ENCODE data around the gene ETS1. TPM values are rescaled to one million over a fixed set of nuclear protein-coding genes. Genes with fewer than 3 reads are reported as not detected.

Gene ETS1
- total RNA-seq, 4 donors from 2014 or later, result 72.4 to 211 (median 165) TPM

DNA sequence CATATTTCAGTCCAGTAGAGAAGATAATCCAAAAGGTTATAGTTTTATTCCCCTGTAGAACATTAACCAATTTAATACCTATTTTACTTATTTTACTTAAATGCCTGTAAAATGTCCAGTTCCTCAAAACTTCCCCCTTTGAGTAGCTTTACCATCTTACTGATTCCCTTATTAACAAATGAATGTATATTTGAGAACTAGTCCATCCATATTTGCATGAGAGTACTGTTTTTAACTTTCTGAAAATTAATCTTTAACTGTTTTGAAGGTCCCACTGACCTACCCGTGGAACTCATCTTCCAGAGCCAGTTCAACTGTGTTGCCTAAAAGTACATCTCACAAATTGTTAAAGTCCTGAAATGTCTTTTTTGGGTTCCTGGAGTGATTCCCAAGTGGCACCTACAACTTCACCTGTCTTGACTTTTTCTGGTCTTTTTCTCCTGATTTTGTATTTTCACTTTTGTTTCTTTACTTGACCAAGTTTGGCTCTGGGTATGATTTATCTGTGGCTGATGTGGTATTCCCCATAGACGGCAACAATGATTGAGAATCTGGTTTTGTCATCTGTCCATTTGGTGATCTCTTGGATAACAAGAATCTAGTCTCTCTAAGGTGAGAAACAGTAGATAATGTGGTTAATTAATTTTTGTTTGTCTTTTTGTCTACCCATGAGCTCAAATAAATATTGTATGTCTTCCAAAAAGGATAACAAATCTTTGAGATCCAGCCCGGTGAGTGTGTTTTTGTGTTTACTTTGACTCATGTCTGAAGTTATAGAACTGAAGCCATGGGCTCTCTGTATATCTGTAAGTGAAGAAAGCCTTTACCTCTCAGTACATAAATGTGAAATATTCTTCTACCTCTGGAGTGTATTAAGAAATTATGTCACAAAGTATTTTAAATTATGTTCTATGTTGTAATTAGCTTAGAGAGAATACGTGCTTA lies 174.2 kb downstream of the ETS1 start:
- ATAC-seq (ENCODE audit: low FRiP score), result no peak

DNA sequence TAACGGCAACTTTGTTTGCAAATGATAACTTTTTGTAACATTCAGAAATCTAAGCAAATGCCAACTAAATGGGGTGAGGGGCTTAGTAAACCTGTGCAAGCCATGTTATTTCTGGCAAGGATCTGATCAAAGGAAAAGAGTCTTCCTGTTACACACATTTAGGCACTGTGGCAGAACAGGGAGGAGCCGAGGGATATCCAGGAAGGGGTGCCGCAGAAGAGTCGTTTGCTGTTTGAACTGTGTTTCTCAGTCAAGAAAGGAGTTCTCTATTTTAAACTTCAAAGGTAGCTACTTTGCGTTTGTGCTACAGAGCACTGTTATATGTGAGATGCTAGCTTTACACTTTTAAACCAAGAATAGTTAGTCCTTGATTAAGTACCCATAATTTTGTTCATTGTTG lies 175.5 kb downstream of the ETS1 start:
- ATAC-seq (ENCODE audit: low FRiP score), result no peak
- no peak for DNase-seq (ENCODE audit: low spot score)
- TF ChIP-seq, protein P1, sequence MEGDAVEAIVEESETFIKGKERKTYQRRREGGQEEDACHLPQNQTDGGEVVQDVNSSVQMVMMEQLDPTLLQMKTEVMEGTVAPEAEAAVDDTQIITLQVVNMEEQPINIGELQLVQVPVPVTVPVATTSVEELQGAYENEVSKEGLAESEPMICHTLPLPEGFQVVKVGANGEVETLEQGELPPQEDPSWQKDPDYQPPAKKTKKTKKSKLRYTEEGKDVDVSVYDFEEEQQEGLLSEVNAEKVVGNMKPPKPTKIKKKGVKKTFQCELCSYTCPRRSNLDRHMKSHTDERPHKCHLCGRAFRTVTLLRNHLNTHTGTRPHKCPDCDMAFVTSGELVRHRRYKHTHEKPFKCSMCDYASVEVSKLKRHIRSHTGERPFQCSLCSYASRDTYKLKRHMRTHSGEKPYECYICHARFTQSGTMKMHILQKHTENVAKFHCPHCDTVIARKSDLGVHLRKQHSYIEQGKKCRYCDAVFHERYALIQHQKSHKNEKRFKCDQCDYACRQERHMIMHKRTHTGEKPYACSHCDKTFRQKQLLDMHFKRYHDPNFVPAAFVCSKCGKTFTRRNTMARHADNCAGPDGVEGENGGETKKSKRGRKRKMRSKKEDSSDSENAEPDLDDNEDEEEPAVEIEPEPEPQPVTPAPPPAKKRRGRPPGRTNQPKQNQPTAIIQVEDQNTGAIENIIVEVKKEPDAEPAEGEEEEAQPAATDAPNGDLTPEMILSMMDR (IDR thresholded peaks at IDR 0.05), result no peak

More for the DNA sequence above, 174.2 kb downstream of the ETS1 start:
- TF ChIP-seq, protein P1 (IDR thresholded peaks at IDR 0.05), result no peak
- DNase-seq (ENCODE audit: low spot score), result no peak

DNA sequence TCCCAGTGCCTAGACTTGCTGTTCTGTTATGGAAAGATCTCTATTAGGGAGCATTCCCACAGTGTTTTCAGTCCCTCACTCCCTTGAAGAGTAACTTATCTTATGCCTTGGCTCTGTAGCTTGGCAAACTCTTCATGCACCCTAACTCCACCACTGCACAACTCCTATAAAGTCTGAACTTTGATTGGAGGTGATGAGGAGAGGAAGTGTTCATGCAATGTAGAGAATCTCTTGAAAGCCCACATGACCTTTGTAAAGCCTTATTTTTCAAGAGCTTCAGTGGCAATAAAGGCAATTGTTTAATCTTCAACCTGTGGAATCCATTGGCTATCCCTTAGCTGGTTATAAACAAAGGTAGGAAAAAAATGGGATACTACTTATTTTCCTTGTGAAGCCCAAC lies 176.2 kb downstream of the ETS1 start:
- no peak for DNase-seq (ENCODE audit: low spot score)
- TF ChIP-seq, protein P1 (IDR thresholded peaks at IDR 0.05), result no peak
- ATAC-seq (ENCODE audit: low FRiP score), result no peak

DNA sequence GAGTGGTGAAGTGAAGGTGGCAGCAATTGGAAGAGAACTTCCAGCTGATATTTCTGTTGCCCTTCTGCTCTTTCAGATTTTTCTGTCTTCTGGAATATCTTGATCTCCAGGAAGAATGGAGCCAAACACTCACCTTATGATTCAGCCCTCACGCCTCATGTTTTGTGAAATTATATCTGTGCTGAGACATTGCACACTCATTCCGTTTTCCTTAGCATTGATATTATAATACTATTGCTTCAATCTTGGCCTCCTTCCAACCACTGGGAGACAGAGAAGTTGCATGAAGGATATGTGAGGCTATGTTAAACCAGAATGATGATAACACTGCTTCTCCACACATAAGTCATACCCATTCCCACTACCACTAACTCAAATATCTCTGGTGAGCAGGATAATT lies 177.9 kb downstream of the ETS1 start:
- no peak for DNase-seq (ENCODE audit: low spot score)
- peak; percentile 51 for ATAC-seq (ENCODE audit: low FRiP score)
- TF ChIP-seq, protein P1 (IDR thresholded peaks at IDR 0.05), result no peak

Small RNA genes within 50 kb of the gene (small RNA-seq; reads per million reads assigned to genes)
- not detected for gene MIR6090

Other genes starting within 250 kb of the ETS1 start
- 100 to 1,000 TPM in 1 of 4 donors, 10 to 100 TPM in 3; 12.9 to 118 (median 50.4) TPM for gene FLI1, start 106.5 kb upstream of the ETS1 start, total RNA-seq